ENCODE measurements around the gene COA6. TPM values are rescaled to one million over a fixed set of nuclear protein-coding genes. Genes with fewer than 3 reads are reported as not detected.

Gene COA6
- total and polyA plus RNA-seq, 7 donors, result 52.0 to 268 (median 73.6) TPM

DNA sequence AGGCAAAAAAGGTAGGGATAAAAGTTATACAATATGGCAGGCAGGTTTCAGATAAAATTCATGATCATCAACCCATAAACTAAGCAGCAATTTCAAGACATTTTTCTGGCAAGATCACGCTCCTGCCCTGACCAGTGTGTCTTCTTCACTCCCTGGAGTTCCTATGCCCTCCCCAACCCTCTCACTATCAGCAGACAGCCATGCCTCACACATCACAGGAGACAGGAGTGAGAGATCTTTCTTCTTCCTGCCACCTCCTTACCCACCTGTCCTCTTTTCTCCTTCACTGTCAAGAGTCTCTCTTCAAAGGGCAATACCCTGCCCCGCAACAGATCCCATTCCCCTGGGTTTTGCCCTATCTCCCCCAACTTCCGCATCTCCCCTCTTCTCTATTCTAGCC is 28.4 kb downstream of the COA6 start:
- ATAC-seq (no peak), DNase-seq (no peak)
- Histone ChIP-seq H3K4me3 (no peak overlapping the region), H3K36me3 (ENCODE audit: insufficient read depth in 1 of 2, low read depth in 1 of 2) (peaks cover 0 to 13% of the 10 kb centered on the region in 2 donors), H3K27ac (no peak overlapping the region), H3K9me3 (no peaks in the 10 kb centered on the region), H3K4me1 (peaks cover 15% of the 10 kb centered on the region), H3K27me3 (ENCODE audit: insufficient read depth in 3 of 3, low read length in 2 of 3) (no peaks in the 10 kb centered on the region)
- no peak for TF ChIP-seq CTCF (IDR thresholded peaks at IDR 0.05)
- intact Hi-C loops (cut with DNase I), result no loop called here
- WGBS, 3 donors, result 95 to 96% (median 95%) methylated on average over 3 of the region's 3 CpGs

DNA sequence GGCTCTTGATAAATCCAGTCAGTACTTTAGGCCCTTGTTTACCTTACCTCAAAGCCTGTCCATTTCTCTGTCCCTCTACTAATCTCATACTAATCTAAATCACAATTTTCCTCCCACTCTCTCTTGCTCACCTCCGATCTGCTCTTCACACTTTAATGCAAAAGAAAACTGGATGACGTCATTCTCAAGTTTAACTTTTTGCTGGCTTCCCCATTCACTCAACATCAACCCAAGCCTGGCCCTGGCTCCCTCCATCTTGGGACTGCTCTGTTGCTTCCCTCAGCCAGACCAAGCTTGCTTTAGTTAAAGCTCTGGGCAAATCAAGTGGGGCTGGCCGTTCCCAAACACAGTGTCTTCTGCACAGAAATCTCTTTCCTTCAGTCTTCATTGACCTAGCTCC is 29.7 kb downstream of the COA6 start:
- H3K27me3 ChIP-seq (ENCODE audit: insufficient read depth in 3 of 3, low read length in 2 of 3), result no peaks in the 10 kb centered on the region
- no peak for TF ChIP-seq CTCF (IDR thresholded peaks at IDR 0.05)
- H3K4me1 ChIP-seq, result peaks cover 14% of the 10 kb centered on the region
- ATAC-seq (peak in 1 of 4 donors; percentile 41), DNase-seq (no peak)
- peak overlapping the region; percentile 31 for H3K27ac ChIP-seq
- intact Hi-C loops (cut with DNase I), result no loop called here
- no peaks in the 10 kb centered on the region for H3K9me3 ChIP-seq
- 91 to 93% (median 92%) methylated on average over 3 of the region's 3 CpGs for WGBS, 3 donors
- no peak overlapping the region for H3K4me3 ChIP-seq
- H3K36me3 ChIP-seq (ENCODE audit: insufficient read depth in 1 of 2, low read depth in 1 of 2), result peaks cover 0 to 13% of the 10 kb centered on the region in 2 donors

GRCh38 chr1:234405676-234406075 is 32.4 kb downstream of the COA6 start:
- Histone ChIP-seq H3K27me3 (ENCODE audit: insufficient read depth in 3 of 3, low read length in 2 of 3) (no peaks in the 10 kb centered on the region), H3K4me1 (no peaks in the 10 kb centered on the region), H3K36me3 (ENCODE audit: insufficient read depth in 1 of 2, low read depth in 1 of 2) (peaks cover 0 to 33% of the 10 kb centered on the region in 2 donors), H3K9me3 (no peaks in the 10 kb centered on the region), H3K27ac (no peak overlapping the region), H3K4me3 (no peak overlapping the region)
- TF ChIP-seq CTCF (IDR thresholded peaks at IDR 0.05), result no peak
- DNase-seq, result no peak
- no peak for ATAC-seq
- 72 to 84% (median 73%) methylated on average over 6 of the region's 6 CpGs for WGBS, 3 donors
- intact Hi-C loops (cut with DNase I), result loop anchor here in 1 of 2 donors (5.0 kb wide), 1 partner anchor 33 kb away; the partner anchor contains the start of gene COA6

- DNase-seq, result no peak
- H3K4me1 ChIP-seq, result no peaks in the 10 kb centered on the region
- H3K27me3 ChIP-seq (ENCODE audit: insufficient read depth in 3 of 3, low read length in 2 of 3), result no peaks in the 10 kb centered on the region
- H3K36me3 ChIP-seq (ENCODE audit: insufficient read depth in 1 of 2, low read depth in 1 of 2), result peaks cover 0 to 42% of the 10 kb centered on the region in 2 donors
- intact Hi-C loops (cut with DNase I), result loop anchor here in 1 of 2 donors (5.0 kb wide), 1 partner anchor 35 kb away; the partner anchor contains the start of gene COA6
- ATAC-seq, result no peak
- no peak overlapping the region for H3K27ac ChIP-seq
- no peak overlapping the region for H3K4me3 ChIP-seq
- 85 to 88% (median 87%) methylated on average over 4 of the region's 4 CpGs for WGBS, 3 donors
- TF ChIP-seq CTCF (IDR thresholded peaks at IDR 0.05), result no peak
- no peaks in the 10 kb centered on the region for H3K9me3 ChIP-seq
Observed at GRCh38 chr1:234406871-234407270, 33.6 kb downstream of the COA6 start.

DNA sequence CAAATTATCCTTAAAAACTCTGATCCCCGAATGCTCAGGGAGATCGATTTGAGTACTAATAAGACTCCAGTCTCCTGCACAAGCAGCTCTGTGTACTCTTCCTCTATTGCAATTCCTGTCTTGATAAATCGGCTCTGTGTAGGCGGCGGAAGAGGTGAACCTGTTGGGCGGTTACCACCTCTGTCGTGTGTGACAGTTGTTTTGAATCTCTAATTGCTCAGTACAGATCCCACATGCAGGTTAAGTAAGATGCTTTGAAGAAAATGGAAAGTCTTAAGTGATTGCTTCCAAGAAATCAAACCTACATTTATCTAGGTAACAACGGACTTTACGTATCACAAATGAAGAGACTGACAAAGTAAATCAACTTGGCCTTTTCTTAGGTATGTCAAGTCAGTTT is 35.5 kb downstream of the COA6 start:
- no peak overlapping the region for H3K27ac ChIP-seq
- no peaks in the 10 kb centered on the region for H3K9me3 ChIP-seq
- peaks cover 4 to 60% of the 10 kb centered on the region in 2 donors for H3K36me3 ChIP-seq (ENCODE audit: insufficient read depth in 1 of 2, low read depth in 1 of 2)
- ATAC-seq (no peak), DNase-seq (no peak)
- 95 to 96% (median 96%) methylated on average over 9 of the region's 9 CpGs for WGBS, 3 donors
- H3K4me3 ChIP-seq, result no peak overlapping the region
- no peaks in the 10 kb centered on the region for H3K4me1 ChIP-seq
- no peak for TF ChIP-seq CTCF (IDR thresholded peaks at IDR 0.05)
- intact Hi-C loops (cut with DNase I), result loop anchor here in 1 of 2 donors (5.0 kb wide), 1 partner anchor 36 kb away; the partner anchor contains the start of gene COA6
- H3K27me3 ChIP-seq (ENCODE audit: insufficient read depth in 3 of 3, low read length in 2 of 3), result no peaks in the 10 kb centered on the region

Data from psoas muscle (tissue), 8 donors.